Measurements from ENCODE around the gene RIPK4.
"Not testable (repeated sequence)": the region's sequence is repeated elsewhere in the genome, so short reads cannot be mapped to it uniquely, and the experiment has no call there.

Gene RIPK4

DNA sequence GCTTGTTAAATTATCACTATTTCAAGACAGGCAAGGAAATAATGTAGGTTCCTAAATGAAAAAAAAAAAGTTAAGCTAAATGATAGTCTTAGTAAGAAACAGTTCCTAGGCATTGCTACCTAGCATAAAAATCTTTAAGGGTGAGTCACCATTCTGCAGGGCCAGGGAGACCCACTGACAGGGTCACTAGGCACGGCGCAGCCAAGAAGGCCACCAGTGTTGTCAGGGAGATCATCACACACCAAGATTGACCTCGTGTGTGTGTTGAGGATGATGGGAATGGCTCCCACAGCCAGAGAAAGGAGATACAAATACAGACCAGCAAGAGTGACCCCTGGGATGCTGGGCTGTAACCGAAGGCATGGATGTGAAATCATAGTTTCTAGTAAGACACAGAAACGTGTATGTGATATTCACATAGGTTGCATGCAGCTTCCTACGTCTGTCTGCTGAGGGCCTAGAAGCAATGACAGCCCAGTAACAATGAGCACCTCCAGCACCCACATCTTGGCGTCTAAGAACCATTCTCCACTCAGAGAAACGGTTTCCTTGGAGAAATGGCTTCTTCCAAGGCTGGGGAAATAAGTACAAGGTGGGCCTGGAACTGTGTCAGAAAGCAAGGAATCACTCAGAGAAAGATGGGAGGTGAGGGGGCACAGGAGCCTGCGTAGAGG lies 29.1 kb downstream of the RIPK4 start:
- DNase-seq (ENCODE audit: low spot score): no peak

DNA sequence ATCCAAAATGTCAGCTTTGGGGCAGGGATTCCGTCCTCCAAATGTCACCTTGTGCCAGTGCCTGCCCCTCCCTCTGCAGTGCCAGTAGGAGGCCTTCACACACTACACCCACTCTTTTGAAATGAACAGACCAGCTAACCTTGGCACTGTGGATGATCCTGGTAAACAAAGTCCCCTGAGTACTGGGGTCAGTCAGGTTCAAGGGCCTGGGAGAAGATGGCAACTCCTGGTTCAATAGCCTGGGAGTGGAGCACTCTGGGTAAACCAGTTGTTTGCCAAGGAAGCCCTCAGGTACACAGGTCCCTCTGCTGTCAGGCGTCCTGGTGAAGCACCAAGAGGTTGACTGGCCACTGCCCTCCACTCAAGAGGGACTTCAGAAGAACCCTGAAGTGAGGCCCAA lies 30.4 kb downstream of the RIPK4 start:
- DNase-seq (ENCODE audit: low spot score): no peak

DNA sequence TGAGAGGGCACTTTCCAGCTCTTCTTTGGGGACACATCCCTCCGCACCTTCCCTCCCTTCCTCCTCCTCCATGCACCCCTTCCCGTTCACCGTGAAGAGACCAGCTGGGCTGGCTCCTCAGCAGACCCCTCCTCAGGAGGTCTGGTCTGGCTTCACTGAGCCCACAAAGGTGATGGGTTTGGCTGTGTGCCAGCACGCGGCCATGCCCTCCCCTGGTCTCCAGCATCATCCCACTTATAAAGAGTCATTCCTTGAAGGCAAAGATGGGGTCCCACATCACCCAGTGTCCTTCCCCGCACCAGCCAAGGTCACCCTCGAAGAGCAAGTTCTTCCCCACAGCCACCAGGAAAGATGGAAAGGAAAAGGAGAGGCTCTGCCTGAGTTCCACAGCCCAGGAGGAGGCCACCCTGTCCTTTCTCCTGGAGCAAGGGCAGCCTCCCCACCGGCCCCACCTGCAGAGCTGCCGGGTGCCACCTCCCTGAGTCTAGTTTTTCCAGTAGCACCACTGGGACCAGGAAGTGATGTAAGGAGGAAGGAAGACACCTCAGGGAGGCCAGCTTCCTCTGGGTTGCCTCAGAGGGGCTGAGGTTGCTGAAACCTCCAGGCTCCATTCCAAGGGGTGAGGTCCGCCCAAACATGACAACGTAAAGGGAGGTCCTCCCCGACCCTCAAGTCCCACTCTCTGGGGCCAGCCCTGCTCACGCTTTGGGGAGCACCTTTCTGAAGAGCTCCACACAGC lies 32.7 kb downstream of the RIPK4 start:
- no peak for DNase-seq (ENCODE audit: low spot score)

DNA sequence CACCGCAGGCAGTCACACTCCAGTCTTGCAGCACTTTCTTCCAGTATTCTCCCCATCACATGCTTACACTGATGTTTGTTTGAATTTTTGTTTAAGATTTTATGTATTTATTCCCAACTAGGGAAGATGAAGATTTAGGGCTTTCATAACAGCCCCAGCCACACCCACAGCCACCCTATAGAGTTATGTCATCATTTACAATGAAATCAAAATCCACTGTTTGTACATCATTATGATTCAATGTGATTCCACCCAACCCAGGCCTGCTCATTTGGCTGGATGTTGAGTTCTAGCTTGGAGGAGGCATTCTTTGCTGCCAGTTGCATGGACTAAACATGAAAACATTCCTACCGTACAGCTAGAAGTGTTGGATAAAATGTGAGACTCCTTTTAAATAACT lies 35.8 kb downstream of the RIPK4 start:
- DNase-seq (ENCODE audit: low spot score): no peak

DNA sequence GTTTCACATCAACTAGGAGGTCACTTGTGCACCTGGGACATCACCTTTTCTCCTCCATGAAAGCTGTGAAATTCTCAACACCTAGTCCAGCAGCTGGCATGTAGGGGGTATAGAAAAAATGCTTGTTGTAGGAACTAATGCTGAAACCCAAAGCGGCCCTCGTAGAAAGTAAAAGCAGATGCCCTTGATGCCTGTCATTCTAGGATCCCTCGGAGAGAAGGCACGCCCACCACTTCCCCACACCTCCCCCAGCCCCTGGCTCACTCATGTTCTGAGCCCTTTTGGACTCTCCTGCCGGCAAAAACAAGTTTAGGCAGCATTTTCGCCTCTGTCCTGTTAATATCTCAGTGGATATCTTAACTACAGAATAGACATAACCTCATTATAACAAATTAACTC lies 36.5 kb downstream of the RIPK4 start:
- no peak for DNase-seq (ENCODE audit: low spot score)

GRCh38 chr21:41729701-41730366 lies 37.0 kb downstream of the RIPK4 start:
- no peak for DNase-seq (ENCODE audit: low spot score)

GRCh38 chr21:41727784-41728763 lies 38.8 kb downstream of the RIPK4 start:
- DNase-seq (ENCODE audit: low spot score): no peak

DNA sequence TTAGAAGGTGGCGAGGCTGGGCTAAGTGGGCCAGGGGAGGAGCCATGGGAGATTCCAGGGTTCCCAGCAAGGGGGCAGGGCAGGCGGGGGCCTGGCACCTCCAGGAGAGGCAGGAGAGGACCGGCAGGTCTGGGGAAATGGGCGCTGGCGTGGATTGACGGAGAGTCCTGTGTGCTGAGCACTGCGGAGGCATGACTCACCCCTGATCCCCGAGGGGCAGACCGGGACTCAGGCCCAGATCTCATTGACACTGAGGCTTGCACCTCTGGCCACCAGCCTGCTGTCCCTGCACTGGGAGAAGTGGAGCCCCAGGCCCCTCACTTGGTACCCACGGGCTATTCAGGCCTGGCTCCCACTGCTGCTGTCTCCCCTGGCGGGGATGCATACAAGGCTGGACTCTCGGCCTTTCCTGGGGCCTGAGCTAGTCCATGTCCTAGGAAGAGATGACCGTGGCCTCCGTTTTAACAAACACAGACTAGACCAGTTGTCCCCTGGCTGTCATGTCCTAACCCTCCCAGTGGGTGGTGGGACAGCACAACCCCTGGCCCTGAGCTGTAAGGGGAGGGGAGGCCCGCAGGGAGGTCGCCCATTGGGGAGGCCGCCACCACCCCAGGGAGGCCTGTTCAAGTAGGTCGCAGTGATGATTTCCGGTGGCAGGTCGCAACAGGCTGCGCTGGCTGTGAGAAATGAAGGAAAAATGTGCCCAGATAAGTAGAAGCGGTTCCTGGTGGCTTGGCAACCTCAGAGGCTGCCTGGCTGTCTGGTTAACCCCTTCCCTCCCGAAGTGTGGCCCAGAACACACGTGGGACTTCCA lies 39.7 kb downstream of the RIPK4 start:
- DNase-seq (ENCODE audit: low spot score): no peak

DNA sequence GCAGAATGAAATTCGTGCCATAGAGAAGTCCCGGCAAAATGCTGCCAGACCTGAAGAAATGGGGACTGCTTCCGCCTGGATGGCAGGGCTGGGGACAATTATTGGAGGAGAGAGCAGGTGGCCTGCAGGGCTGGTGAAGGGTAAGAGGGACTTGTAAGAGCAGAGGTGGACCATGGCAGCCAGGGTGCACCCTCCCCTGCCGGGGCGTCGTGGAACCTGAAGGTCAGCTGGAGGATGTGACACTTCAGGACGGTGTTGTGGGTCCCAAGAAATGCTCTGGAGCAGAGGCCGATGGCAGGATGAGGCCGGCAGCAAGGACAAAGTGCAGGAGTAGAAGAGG lies 40.3 kb downstream of the RIPK4 start:
- DNase-seq (ENCODE audit: low spot score): no peak

DNA sequence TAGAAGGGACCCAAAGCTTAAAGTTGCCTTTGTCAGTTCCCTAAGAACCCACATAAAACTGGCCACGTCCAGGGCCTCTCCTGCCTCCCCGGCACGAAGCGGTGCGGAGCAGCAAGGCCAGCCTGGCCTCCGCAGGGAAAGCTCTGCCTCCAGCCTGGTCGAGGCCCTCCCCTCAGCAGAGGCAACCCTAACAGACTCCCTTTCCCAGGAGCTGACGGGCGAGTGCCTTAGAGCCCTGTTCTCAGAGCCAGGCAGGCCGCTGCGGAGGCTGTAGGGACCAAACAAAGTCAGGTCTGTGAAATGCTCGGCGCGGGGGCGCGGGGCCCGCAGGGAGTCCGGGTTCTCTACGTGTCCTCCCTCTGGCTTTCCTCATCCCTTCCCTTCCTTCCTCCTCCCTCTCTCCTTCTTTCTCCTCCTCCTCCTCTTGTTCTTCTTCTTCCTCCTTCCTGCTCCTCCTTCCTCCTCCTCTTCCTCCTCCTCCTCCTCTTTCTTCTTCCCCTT lies 40.7 kb downstream of the RIPK4 start:
- no peak for DNase-seq (ENCODE audit: low spot score)

- no peak for DNase-seq (ENCODE audit: low spot score)
Observed at GRCh38 chr21:41725421-41726031, 41.3 kb downstream of the RIPK4 start.

- not testable (repeated sequence) for DNase-seq (ENCODE audit: low spot score)
Observed at GRCh38 chr21:41723835-41724234, 43.0 kb downstream of the RIPK4 start.

GRCh38 chr21:41722052-41723018 lies 44.5 kb downstream of the RIPK4 start:
- DNase-seq (ENCODE audit: low spot score): no peak

DNA sequence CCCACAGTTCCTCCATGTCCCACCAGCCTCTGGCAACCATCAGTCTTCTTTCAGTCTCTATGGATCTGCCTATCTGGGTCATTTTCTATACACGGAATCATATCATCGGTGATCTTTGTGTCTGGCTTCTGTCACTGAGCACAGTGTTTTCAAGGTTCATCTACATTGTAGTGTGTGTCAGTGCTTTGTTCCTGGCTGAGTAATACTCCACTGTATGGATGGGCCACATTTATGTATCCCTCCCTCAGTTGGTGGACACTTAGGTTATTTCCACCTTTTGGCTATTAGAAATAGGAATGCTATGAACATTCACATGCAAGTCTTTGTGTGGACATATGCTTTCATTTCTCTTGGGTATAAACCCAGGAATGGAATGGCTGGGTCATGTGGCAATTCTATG lies 46.6 kb downstream of the RIPK4 start:
- no peak for DNase-seq (ENCODE audit: low spot score)

GRCh38 chr21:41719691-41720090 lies 47.2 kb downstream of the RIPK4 start:
- DNase-seq (ENCODE audit: low spot score): no peak

DNA sequence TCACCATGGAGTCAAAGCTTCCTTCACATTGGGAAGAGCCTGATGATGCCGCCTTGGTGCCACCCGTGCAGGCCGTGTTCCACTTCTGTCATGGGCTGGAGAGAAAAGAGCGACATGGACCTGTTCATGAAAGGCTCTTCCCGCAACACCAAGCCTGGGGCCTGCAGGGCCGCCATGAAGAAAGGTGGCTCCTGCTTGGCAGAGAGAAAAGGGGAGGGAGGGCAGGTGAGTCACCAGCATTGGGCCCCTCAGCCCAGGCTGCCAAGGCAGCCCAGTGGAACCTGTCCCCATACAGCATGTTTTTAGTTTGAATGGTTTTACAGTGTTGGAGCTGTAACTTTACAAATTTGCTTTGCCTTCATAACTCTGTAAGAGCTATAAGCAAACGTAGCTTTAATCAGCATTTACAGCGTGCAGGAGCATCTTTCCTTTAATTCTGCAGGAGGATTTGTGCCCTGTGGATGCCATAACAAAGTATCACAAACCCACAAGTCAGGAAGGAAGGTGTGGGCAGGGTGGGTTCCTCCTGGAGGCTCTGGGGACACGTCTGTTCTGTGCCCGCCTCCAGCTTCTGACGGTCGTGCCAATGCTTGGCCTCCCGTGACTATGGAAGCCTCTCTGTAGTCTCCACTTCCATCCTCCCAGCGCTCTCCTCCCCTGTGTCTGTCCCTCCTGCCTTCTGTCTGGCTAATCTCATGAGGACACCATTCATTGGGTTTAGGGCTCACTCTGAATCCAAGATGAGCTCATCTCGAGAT lies 49.1 kb downstream of the RIPK4 start:
- no peak for DNase-seq (ENCODE audit: low spot score)

DNA sequence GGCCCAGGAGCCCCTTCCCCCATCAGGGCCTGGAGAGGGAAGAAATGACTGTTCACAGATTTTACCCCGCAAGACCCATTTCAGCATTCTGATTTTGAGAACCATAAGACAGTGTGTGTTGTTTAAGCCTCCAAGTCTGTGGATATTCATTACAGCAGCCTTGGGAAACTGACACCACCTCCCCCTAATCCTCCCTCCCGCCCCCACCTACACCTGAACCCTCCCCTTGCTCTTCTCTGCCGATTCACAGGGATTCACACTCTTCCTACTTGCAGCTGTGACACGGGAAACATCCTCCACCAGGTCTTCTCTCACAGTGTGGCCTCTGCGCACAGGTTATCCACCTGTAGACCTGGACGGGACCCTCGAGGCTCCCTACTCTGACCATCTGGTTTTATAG lies 50.1 kb downstream of the RIPK4 start:
- DNase-seq (ENCODE audit: low spot score): no peak

- DNase-seq (ENCODE audit: low spot score): no peak
Observed at GRCh38 chr21:41715649-41716281, 51.1 kb downstream of the RIPK4 start.
